NB4 (cell line): ENCODE results near the gene PRSS36.

Experiments
- MYC ChIP-seq: IDR thresholded peaks from 2 replicates; pipeline ENCODE4 v1.6.1; 2011; ENCODE audit warnings: low read depth, low read length
- POLR2A ChIP-seq: IDR thresholded peaks from 2 replicates; pipeline ENCODE4 v1.6.1; 2011; ENCODE audit warnings: mild to moderate bottlenecking; ENCODE audit not compliant: insufficient read length; ENCODE audit errors: extremely low read depth
- TF ChIP-seq, protein P1 (sequence below): IDR thresholded peaks from one replicate; pipeline ENCODE4 v1.5.1; 2012; ENCODE audit warnings: low read depth, low read length
- TF ChIP-seq, protein P2 (sequence below): IDR thresholded peaks from 2 replicates; pipeline ENCODE4 v1.6.1; 2011; ENCODE audit warnings: low read depth, low read length

DNA sequence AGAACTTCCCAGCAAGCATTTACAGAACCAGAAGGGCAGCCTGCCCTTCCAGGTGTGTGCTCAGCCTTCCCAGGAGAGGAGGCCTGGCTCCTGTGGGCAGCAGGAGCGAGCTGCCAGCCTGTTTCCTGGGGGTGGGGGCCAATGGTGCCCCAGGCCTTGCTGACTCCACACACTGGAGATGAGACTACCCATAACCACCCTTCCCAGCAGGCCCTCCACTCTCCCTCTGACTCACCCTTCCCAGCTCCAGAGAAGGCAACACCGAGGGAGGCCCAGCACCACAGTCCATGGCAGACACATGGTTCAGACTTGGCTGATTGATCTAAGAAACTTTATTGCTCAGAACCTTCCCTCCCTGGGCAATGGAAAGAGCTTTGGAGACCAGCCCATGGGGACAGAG is 59.3 kb downstream of the PRSS36 start:
- TF ChIP-seq, protein P1, sequence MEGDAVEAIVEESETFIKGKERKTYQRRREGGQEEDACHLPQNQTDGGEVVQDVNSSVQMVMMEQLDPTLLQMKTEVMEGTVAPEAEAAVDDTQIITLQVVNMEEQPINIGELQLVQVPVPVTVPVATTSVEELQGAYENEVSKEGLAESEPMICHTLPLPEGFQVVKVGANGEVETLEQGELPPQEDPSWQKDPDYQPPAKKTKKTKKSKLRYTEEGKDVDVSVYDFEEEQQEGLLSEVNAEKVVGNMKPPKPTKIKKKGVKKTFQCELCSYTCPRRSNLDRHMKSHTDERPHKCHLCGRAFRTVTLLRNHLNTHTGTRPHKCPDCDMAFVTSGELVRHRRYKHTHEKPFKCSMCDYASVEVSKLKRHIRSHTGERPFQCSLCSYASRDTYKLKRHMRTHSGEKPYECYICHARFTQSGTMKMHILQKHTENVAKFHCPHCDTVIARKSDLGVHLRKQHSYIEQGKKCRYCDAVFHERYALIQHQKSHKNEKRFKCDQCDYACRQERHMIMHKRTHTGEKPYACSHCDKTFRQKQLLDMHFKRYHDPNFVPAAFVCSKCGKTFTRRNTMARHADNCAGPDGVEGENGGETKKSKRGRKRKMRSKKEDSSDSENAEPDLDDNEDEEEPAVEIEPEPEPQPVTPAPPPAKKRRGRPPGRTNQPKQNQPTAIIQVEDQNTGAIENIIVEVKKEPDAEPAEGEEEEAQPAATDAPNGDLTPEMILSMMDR, result no peak
- TF ChIP-seq POLR2A (no peak), MYC (no peak)
- TF ChIP-seq, protein P2, sequence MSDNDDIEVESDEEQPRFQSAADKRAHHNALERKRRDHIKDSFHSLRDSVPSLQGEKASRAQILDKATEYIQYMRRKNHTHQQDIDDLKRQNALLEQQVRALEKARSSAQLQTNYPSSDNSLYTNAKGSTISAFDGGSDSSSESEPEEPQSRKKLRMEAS, result no peak
